ENCODE results near the gene FOXR1.

Gene FOXR1

DNA sequence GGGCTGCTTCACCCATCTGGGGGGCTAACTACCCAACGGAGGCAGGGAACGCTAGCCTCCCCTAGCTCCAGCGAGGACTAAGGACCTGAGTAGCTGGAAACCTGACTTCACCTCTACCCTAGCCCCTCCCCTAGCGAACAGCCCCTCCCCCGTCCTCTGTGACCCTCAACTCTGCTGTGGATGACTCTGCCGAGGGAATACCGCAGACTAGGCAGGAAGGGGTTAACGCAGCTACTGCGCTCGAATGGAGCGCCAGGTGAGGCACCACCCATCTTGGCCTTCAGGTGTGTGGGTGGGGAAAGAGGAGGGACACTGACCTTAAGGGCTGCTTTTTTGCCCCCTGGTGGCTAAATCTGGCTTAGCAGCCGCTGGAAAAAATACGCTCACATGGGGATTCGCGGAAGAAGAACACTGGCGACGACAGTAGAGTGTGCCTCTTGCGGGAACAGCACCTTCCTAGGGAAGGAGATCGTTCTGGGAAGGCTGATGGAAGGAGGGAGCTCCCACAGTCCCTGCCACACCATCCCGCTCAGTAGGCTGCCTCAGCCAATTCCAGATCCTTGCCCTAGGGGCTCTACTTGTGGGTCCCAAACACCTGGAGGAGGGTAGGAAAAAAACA is 41.4 kb upstream of the FOXR1 start:
- H3K4me3 ChIP-seq (ENCODE audit: low read length) = peak overlapping the region; percentile 64
- no peak overlapping the region for H4K5ac ChIP-seq (ENCODE audit: low read length)
- H3K79me2 ChIP-seq (ENCODE audit: control insufficient read depth, insufficient read depth, low read length) = peaks cover 1% of the 10 kb centered on the region
- no peak overlapping the region for H4K8ac ChIP-seq (ENCODE audit: low read depth, low read length)
- peak overlapping the region; percentile 98 for H3K23ac ChIP-seq (ENCODE audit: low read length)
- peak overlapping the region; percentile 94 for H3K4me2 ChIP-seq (ENCODE audit: low read length)
- H3K4ac ChIP-seq (ENCODE audit: low read depth, low read length) = peak overlapping the region; percentile 11
- no peaks in the 10 kb centered on the region for H3K36me3 ChIP-seq (ENCODE audit: control insufficient read depth, insufficient read depth, low read length)
- H2BK15ac ChIP-seq (replicated peaks; ENCODE audit: low read depth) = no peak overlapping the region
- peak overlapping the region; percentile 77 for H3K18ac ChIP-seq (ENCODE audit: low read length)
- H3K9ac ChIP-seq (ENCODE audit: low read length) = peak overlapping the region; percentile 81
- peaks cover 7% of the 10 kb centered on the region for H3K4me1 ChIP-seq (ENCODE audit: control insufficient read depth, low read depth, low read length)
- H2BK120ac ChIP-seq (ENCODE audit: low read depth, low read length) = peak overlapping the region; percentile 33
- no peaks in the 10 kb centered on the region for H3K27me3 ChIP-seq (ENCODE audit: insufficient read depth, low read length, poor library complexity)
- no CpG with 5 or more reads among the region's 20 CpGs for WGBS (ENCODE audit: extremely low coverage, insufficient coverage, low lambda C conversion rate)
- H3K56ac ChIP-seq (ENCODE audit: low read length) = peak overlapping the region; percentile 94
- H3K27ac ChIP-seq (ENCODE audit: low read depth, low read length) = peak overlapping the region; percentile 86
- DNase-seq = peak; percentile 99
- H2BK5ac ChIP-seq (ENCODE audit: low read length) = peak overlapping the region; percentile 96
- no peaks in the 10 kb centered on the region for H3K79me1 ChIP-seq (ENCODE audit: low read length)
- H2AK5ac ChIP-seq (ENCODE audit: low read length) = no peak overlapping the region

DNA sequence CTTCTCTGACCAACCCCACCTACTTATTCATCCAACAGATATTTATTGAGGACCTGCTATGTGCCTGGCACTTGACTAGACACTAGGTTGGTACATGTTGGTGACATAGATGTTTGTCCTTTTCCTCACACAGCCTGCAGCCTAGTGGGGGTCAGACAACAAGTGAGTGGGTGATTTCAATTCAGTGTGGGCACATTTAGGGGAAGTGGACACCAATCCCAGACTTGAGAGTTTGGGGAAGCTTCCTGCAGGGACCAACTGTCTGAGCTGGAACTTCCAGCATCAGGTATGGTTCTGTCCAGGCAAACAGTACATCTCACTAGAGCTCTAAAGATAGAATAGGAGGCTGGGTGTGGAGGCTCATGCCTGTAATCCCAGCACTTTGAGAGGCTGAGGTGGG is 40.0 kb upstream of the FOXR1 start:
- Histone ChIP-seq H2AK5ac (ENCODE audit: low read length) (no peak overlapping the region), H3K9ac (ENCODE audit: low read length) (no peak overlapping the region), H3K27ac (ENCODE audit: low read depth, low read length) (no peak overlapping the region), H3K18ac (ENCODE audit: low read length) (no peak overlapping the region), H3K4me2 (ENCODE audit: low read length) (no peak overlapping the region), H3K4me1 (ENCODE audit: control insufficient read depth, low read depth, low read length) (peaks cover 5% of the 10 kb centered on the region), H3K79me1 (ENCODE audit: low read length) (no peaks in the 10 kb centered on the region), H4K5ac (ENCODE audit: low read length) (no peak overlapping the region), H2BK120ac (ENCODE audit: low read depth, low read length) (no peak overlapping the region), H3K4me3 (ENCODE audit: low read length) (no peak overlapping the region), H3K36me3 (ENCODE audit: control insufficient read depth, insufficient read depth, low read length) (no peaks in the 10 kb centered on the region), H3K23ac (ENCODE audit: low read length) (no peak overlapping the region), H4K8ac (ENCODE audit: low read depth, low read length) (no peak overlapping the region), H3K79me2 (ENCODE audit: control insufficient read depth, insufficient read depth, low read length) (no peaks in the 10 kb centered on the region), H3K56ac (ENCODE audit: low read length) (peak overlapping the region; percentile 25), H3K4ac (ENCODE audit: low read depth, low read length) (no peak overlapping the region), H3K27me3 (ENCODE audit: insufficient read depth, low read length, poor library complexity) (no peaks in the 10 kb centered on the region), H2BK15ac (replicated peaks; ENCODE audit: low read depth) (no peak overlapping the region), H2BK5ac (ENCODE audit: low read length) (no peak overlapping the region)
- no peak for DNase-seq

DNA sequence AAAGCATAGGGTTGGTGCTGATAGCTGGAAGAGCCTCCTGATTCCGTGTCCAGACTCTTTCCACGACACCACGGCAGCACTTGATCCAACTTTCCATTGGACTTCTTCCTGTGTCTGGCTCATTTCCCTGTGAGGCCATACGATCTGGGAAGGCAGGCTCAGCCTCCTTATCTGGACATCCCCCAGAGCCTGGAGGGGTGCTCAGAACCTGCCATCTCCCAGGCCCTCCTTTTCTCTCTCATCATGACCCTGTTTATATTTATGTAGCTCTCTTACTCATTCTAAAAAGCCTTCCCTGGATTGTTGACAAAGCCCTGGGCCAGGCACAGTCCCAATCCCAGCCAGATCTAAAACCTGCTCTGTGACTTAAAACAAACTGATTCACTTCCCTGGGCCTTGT is 38.1 kb upstream of the FOXR1 start:
- Histone ChIP-seq H3K4me3 (ENCODE audit: low read length) (no peak overlapping the region), H3K79me1 (ENCODE audit: low read length) (no peaks in the 10 kb centered on the region), H3K9ac (ENCODE audit: low read length) (no peak overlapping the region), H3K27ac (ENCODE audit: low read depth, low read length) (no peak overlapping the region), H2AK5ac (ENCODE audit: low read length) (no peak overlapping the region), H4K8ac (ENCODE audit: low read depth, low read length) (no peak overlapping the region), H4K5ac (ENCODE audit: low read length) (no peak overlapping the region), H3K36me3 (ENCODE audit: control insufficient read depth, insufficient read depth, low read length) (no peaks in the 10 kb centered on the region), H3K27me3 (ENCODE audit: insufficient read depth, low read length, poor library complexity) (no peaks in the 10 kb centered on the region), H3K4me1 (ENCODE audit: control insufficient read depth, low read depth, low read length) (peaks cover 3% of the 10 kb centered on the region), H2BK15ac (replicated peaks; ENCODE audit: low read depth) (no peak overlapping the region), H3K4ac (ENCODE audit: low read depth, low read length) (no peak overlapping the region), H3K18ac (ENCODE audit: low read length) (no peak overlapping the region), H3K79me2 (ENCODE audit: control insufficient read depth, insufficient read depth, low read length) (no peaks in the 10 kb centered on the region), H2BK5ac (ENCODE audit: low read length) (no peak overlapping the region), H3K23ac (ENCODE audit: low read length) (no peak overlapping the region), H3K56ac (ENCODE audit: low read length) (no peak overlapping the region), H2BK120ac (ENCODE audit: low read depth, low read length) (no peak overlapping the region), H3K4me2 (ENCODE audit: low read length) (no peak overlapping the region)
- DNase-seq = no peak
- WGBS (ENCODE audit: extremely low coverage, insufficient coverage, low lambda C conversion rate) = no CpG with 5 or more reads among the region's 4 CpGs

DNA sequence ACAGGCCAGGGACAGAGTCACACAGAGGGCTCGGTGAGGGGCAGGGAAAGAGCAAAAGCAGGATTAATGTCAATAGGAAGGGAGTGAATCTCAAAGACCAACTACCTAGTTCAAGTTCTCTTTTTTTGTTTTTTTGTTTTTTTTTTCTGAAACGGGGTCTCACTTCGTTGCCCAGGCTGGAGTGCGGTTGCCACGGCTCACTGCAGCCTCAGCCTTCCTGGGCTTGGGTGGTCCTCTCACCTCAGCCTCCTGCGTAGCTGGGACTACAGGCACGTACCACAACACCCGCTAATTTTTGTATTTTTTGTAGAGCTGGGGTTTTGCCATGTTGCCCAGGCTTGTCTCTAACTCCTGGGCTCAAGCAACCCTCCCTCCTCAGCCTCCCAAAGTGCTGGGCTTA is 36.2 kb upstream of the FOXR1 start:
- H2AK5ac ChIP-seq (ENCODE audit: low read length) = no peak overlapping the region
- H3K36me3 ChIP-seq (ENCODE audit: control insufficient read depth, insufficient read depth, low read length) = no peaks in the 10 kb centered on the region

DNA sequence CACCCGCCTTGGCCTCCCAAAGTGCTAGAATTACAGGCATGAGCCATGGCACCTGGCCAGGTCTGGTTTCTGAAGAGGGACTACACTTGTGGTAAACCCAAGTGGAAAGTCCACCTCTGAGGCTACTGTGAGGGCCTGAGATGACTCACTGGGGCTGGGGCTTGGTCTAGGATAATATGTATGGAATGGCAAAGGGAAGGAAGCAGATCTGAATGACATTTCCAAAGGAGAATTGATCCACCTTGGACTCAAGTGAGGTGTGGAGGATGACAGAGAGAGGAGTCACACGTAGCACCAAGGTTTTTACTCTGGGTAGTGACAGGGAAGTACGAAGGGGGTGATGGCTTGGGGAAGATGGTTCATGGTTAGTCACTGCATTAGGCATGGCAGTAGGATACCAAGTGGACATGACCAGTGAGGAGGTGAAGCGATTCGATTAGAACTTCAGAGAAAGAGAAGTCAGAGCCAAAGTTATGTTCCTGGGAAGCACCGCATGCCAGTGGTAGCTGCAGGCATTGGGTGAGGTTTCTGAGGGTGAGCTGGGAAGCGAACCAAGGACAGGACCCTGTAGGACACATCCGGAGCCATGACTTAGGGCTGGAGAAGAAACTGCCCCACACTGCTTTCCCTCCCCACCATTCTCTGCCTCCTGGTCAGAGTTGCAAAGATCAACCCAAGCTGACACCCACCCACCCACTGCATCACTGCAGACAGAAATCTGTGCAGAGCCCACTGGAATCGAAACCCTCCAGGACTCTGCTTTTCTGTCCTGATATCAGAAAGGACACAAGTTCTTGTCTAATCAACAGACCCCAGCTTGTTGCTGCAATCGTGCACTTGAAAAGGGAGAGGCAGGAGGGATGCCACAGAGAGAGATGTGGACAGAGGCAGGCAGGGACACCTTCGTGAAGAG is 32.8 kb upstream of the FOXR1 start:
- no CpG with 5 or more reads among the region's 11 CpGs for WGBS (ENCODE audit: extremely low coverage, insufficient coverage, low lambda C conversion rate)
- Histone ChIP-seq H3K23ac (ENCODE audit: low read length) (no peak overlapping the region), H3K27me3 (ENCODE audit: insufficient read depth, low read length, poor library complexity) (no peaks in the 10 kb centered on the region), H4K8ac (ENCODE audit: low read depth, low read length) (no peak overlapping the region), H3K4me3 (ENCODE audit: low read length) (no peak overlapping the region), H4K5ac (ENCODE audit: low read length) (no peak overlapping the region), H2BK15ac (replicated peaks; ENCODE audit: low read depth) (no peak overlapping the region), H3K4ac (ENCODE audit: low read depth, low read length) (no peak overlapping the region), H3K36me3 (ENCODE audit: control insufficient read depth, insufficient read depth, low read length) (no peaks in the 10 kb centered on the region), H3K79me1 (ENCODE audit: low read length) (no peaks in the 10 kb centered on the region), H3K4me2 (ENCODE audit: low read length) (no peak overlapping the region), H3K4me1 (ENCODE audit: control insufficient read depth, low read depth, low read length) (peaks cover 11% of the 10 kb centered on the region), H2AK5ac (ENCODE audit: low read length) (no peak overlapping the region), H3K18ac (ENCODE audit: low read length) (no peak overlapping the region), H2BK5ac (ENCODE audit: low read length) (no peak overlapping the region), H3K9ac (ENCODE audit: low read length) (no peak overlapping the region), H2BK120ac (ENCODE audit: low read depth, low read length) (no peak overlapping the region), H3K56ac (ENCODE audit: low read length) (no peak overlapping the region), H3K79me2 (ENCODE audit: control insufficient read depth, insufficient read depth, low read length) (no peaks in the 10 kb centered on the region), H3K27ac (ENCODE audit: low read depth, low read length) (no peak overlapping the region)
- no peak for DNase-seq

More for the DNA sequence above, 36.2 kb upstream of the FOXR1 start:
- Histone ChIP-seq H3K79me1 (ENCODE audit: low read length) (no peaks in the 10 kb centered on the region), H3K27me3 (ENCODE audit: insufficient read depth, low read length, poor library complexity) (no peaks in the 10 kb centered on the region), H2BK15ac (replicated peaks; ENCODE audit: low read depth) (no peak overlapping the region), H3K79me2 (ENCODE audit: control insufficient read depth, insufficient read depth, low read length) (no peaks in the 10 kb centered on the region), H3K27ac (ENCODE audit: low read depth, low read length) (no peak overlapping the region), H3K23ac (ENCODE audit: low read length) (no peak overlapping the region), H3K18ac (ENCODE audit: low read length) (no peak overlapping the region), H2BK5ac (ENCODE audit: low read length) (no peak overlapping the region), H4K5ac (ENCODE audit: low read length) (no peak overlapping the region), H3K4me3 (ENCODE audit: low read length) (no peak overlapping the region), H3K9ac (ENCODE audit: low read length) (no peak overlapping the region), H3K4ac (ENCODE audit: low read depth, low read length) (no peak overlapping the region), H3K4me1 (ENCODE audit: control insufficient read depth, low read depth, low read length) (peaks cover 9% of the 10 kb centered on the region), H2BK120ac (ENCODE audit: low read depth, low read length) (no peak overlapping the region), H3K56ac (ENCODE audit: low read length) (no peak overlapping the region), H4K8ac (ENCODE audit: low read depth, low read length) (no peak overlapping the region), H3K4me2 (ENCODE audit: low read length) (no peak overlapping the region)
- DNase-seq = no peak
- WGBS (ENCODE audit: extremely low coverage, insufficient coverage, low lambda C conversion rate) = no CpG with 5 or more reads among the region's 8 CpGs

Data from mesendoderm (in vitro differentiated cells).